Endothelial cell (in vitro differentiated cells): Measurements from ENCODE around the gene RNU6-9. TPM values are rescaled to one million over a fixed set of nuclear protein-coding genes. Genes with fewer than 3 reads are reported as not detected.

Experiments
- DNase-seq: peaks from one replicate; pipeline ENCODE4 v3.0.0; 2021; ENCODE audit warnings: low spot score
- H3K27ac Mint-ChIP-seq: one replicate; pipeline ENCODE4 v1.8.0; 2021; ENCODE audit warnings: mixed read lengths, inconsistent platforms; ENCODE audit not compliant: unreplicated experiment
- H3K27me3 Mint-ChIP-seq: one replicate; pipeline ENCODE4 v1.8.0; 2021; ENCODE audit warnings: mild to moderate bottlenecking, moderate library complexity, mixed read lengths, inconsistent platforms; ENCODE audit not compliant: unreplicated experiment
- H3K36me3 Mint-ChIP-seq: one replicate; pipeline ENCODE4 v1.8.0; 2021; ENCODE audit warnings: mild to moderate bottlenecking, low read depth, mixed read lengths, inconsistent platforms; ENCODE audit not compliant: unreplicated experiment
- H3K4me1 Mint-ChIP-seq: one replicate; pipeline ENCODE4 v1.8.0; 2021; ENCODE audit warnings: mild to moderate bottlenecking, mixed read lengths, inconsistent platforms; ENCODE audit not compliant: unreplicated experiment
- H3K4me3 Mint-ChIP-seq: one replicate; pipeline ENCODE4 v1.8.0; 2021; ENCODE audit warnings: mild to moderate bottlenecking, mixed read lengths, inconsistent platforms; ENCODE audit not compliant: unreplicated experiment
- H3K9me3 Mint-ChIP-seq: one replicate; pipeline ENCODE4 v1.8.0; 2021; ENCODE audit warnings: mixed read lengths, inconsistent platforms; ENCODE audit not compliant: unreplicated experiment
- CTCF ChIP-seq: fragments of 200-600 bp; sonication (generic); IDR thresholded peaks from one replicate; pipeline ENCODE4 v1.5.0; 2021; ENCODE audit warnings: antibody characterized with exemption; ENCODE audit not compliant: unreplicated experiment
- total RNA-seq: library from RNA; stranded (reverse); fragmentation: NEBNext Ultra II Directional; extraction: Animal tissue kit (Norgen Biotek cat#: 25700); gene quantifications from one replicate; pipeline ENCODE4 v1.2.1, GENCODE V29; 2021; ENCODE audit not compliant: unreplicated experiment

The RNU6-9 gene
- total RNA-seq, 1 donor from 2014 or later = not detected

- peak overlapping the region; percentile 92 for H3K27ac Mint-ChIP-seq
- peak overlapping the region; percentile 87 for H3K4me3 Mint-ChIP-seq
- DNase-seq = no peak
- peaks cover 26% of the 10 kb centered on the region for H3K36me3 Mint-ChIP-seq
- no peaks in the 10 kb centered on the region for H3K9me3 Mint-ChIP-seq
- peaks cover 5% of the 10 kb centered on the region for H3K4me1 Mint-ChIP-seq
- no peak for TF ChIP-seq CTCF
- H3K27me3 Mint-ChIP-seq = peaks cover 8% of the 10 kb centered on the region
Measured at GRCh38 chr19:939922-940321, 46.6 kb downstream of the RNU6-9 start.

GRCh38 chr19:940591-941291 lies 47.5 kb downstream of the RNU6-9 start:
- H3K36me3 Mint-ChIP-seq = peaks cover 26% of the 10 kb centered on the region
- TF ChIP-seq CTCF = no peak
- DNase-seq = no peak
- no peaks in the 10 kb centered on the region for H3K9me3 Mint-ChIP-seq
- no peak overlapping the region for H3K27ac Mint-ChIP-seq
- H3K27me3 Mint-ChIP-seq = peaks cover 8% of the 10 kb centered on the region
- H3K4me1 Mint-ChIP-seq = peaks cover 5% of the 10 kb centered on the region
- no peak overlapping the region for H3K4me3 Mint-ChIP-seq

- no peaks in the 10 kb centered on the region for H3K9me3 Mint-ChIP-seq
- peaks cover 8% of the 10 kb centered on the region for H3K27me3 Mint-ChIP-seq
- peaks cover 5% of the 10 kb centered on the region for H3K4me1 Mint-ChIP-seq
- no peak for TF ChIP-seq CTCF
- DNase-seq = no peak
- peak overlapping the region; percentile 76 for H3K4me3 Mint-ChIP-seq
- H3K27ac Mint-ChIP-seq = no peak overlapping the region
- H3K36me3 Mint-ChIP-seq = peaks cover 26% of the 10 kb centered on the region
Measured at GRCh38 chr19:941292-942132, 48.2 kb downstream of the RNU6-9 start.

GRCh38 chr19:942133-942645 lies 48.9 kb downstream of the RNU6-9 start:
- no peak for TF ChIP-seq CTCF
- no peaks in the 10 kb centered on the region for H3K9me3 Mint-ChIP-seq
- H3K4me1 Mint-ChIP-seq = peaks cover 5% of the 10 kb centered on the region
- no peak for DNase-seq
- H3K27ac Mint-ChIP-seq = no peak overlapping the region
- peaks cover 8% of the 10 kb centered on the region for H3K27me3 Mint-ChIP-seq
- H3K4me3 Mint-ChIP-seq = no peak overlapping the region
- H3K36me3 Mint-ChIP-seq = peaks cover 25% of the 10 kb centered on the region

Other genes with a start within 250 kb of the RNU6-9 start
- gene RNF126, start 230.3 kb upstream of the RNU6-9 start, total RNA-seq = 41.7 TPM
- gene FSTL3, start 217.1 kb upstream of the RNU6-9 start, total RNA-seq = 6.5 TPM
- not detected for gene PRSS57, start 198.0 kb upstream of the RNU6-9 start, total RNA-seq
- 42.0 TPM for gene PALM, start 184.5 kb upstream of the RNU6-9 start, total RNA-seq
- not detected for gene MISP, start 142.4 kb upstream of the RNU6-9 start, total RNA-seq
- gene PTBP1, start 96.0 kb upstream of the RNU6-9 start, total RNA-seq = 614 TPM
- gene PLPPR3, start 71.5 kb upstream of the RNU6-9 start, total RNA-seq = 17.6 TPM
- gene AZU1, start 65.6 kb upstream of the RNU6-9 start, total RNA-seq = 0.21 TPM
- not detected for gene PRTN3, start 52.5 kb upstream of the RNU6-9 start, total RNA-seq
- gene ELANE, start 41.2 kb upstream of the RNU6-9 start, total RNA-seq = not detected
- 0.46 TPM for gene CFD, start 33.8 kb upstream of the RNU6-9 start, total RNA-seq
- 66.5 TPM for gene MED16, start 297 bp upstream of the RNU6-9 start, total RNA-seq
- 40.6 TPM for gene R3HDM4, start 19.7 kb downstream of the RNU6-9 start, total RNA-seq
- gene KISS1R, start 23.8 kb downstream of the RNU6-9 start, total RNA-seq = not detected
- 108 TPM for gene ARID3A, start 32.6 kb downstream of the RNU6-9 start, total RNA-seq
- 53.1 TPM for gene WDR18, start 90.9 kb downstream of the RNU6-9 start, total RNA-seq
- gene GRIN3B, start 106.9 kb downstream of the RNU6-9 start, total RNA-seq = 0.95 TPM
- gene TMEM259, start 127.6 kb downstream of the RNU6-9 start, total RNA-seq = 182 TPM
- gene RNU6-2, start 128.0 kb downstream of the RNU6-9 start, total RNA-seq = not detected
- 456 TPM for gene CNN2, start 133.1 kb downstream of the RNU6-9 start, total RNA-seq
- 16.3 TPM for gene ABCA7, start 146.6 kb downstream of the RNU6-9 start, total RNA-seq
- gene ARHGAP45, start 173.7 kb downstream of the RNU6-9 start, total RNA-seq = 2.4 TPM
- 166 TPM for gene POLR2E, start 201.9 kb downstream of the RNU6-9 start, total RNA-seq
- gene GPX4, start 210.5 kb downstream of the RNU6-9 start, total RNA-seq = 330 TPM